Measurements from ENCODE around the gene SLC12A2. TPM values are rescaled to one million over a fixed set of nuclear protein-coding genes. Genes with fewer than 3 reads are reported as not detected.

The SLC12A2 gene
- total and polyA plus RNA-seq, 3 experiments from 2014 or later = 7.1 to 18.7 (median 16.7) TPM

DNA sequence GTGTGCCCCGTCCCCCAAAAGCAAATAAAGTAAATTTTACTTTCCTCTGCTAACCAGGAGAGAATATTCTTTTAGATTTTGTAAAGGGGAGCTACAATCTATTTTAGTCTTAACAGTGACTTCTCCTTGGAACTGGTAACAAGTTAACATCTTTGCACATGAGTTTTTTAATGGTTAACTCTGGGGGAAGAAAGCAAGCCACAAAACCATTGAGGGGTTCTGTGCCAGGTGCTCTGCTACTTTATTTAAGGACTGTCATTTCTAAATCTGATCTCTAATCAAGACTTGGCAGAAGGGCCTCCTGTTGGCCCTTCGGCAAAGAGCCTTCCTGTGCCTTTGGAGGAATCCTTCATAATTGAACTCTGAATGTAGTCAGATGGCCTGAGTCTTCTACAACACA, 153.4 kb downstream of the SLC12A2 start:
- H3K36me3 Mint-ChIP-seq = no peaks in the 10 kb centered on the region
- no peak overlapping the region for H3K27ac Mint-ChIP-seq
- Histone ChIP-seq H3K4me1 (ENCODE audit: insufficient read depth, low read length) (no peaks in the 10 kb centered on the region), H3K9me3 (ENCODE audit: low read length) (no peaks in the 10 kb centered on the region), H3K27ac (ENCODE audit: low read depth, low read length) (no peak overlapping the region), H3K4me3 (ENCODE audit: low read length) (no peak overlapping the region), H3K36me3 (ENCODE audit: insufficient read depth, low read length) (no peaks in the 10 kb centered on the region), H3K27me3 (ENCODE audit: insufficient read depth, low read length, poor library complexity, severe bottlenecking) (no peaks in the 10 kb centered on the region)
- H3K4me1 Mint-ChIP-seq = no peaks in the 10 kb centered on the region
- peaks cover 9 to 25% of the 10 kb centered on the region in 2 donors for H3K27me3 Mint-ChIP-seq
- ChIA-PET CTCF (no interaction called here), POLR2A (no interaction called here)
- no peaks in the 10 kb centered on the region for H3K9me3 Mint-ChIP-seq
- DNase-seq = no peak
- H3K4me3 Mint-ChIP-seq = no peak overlapping the region

DNA sequence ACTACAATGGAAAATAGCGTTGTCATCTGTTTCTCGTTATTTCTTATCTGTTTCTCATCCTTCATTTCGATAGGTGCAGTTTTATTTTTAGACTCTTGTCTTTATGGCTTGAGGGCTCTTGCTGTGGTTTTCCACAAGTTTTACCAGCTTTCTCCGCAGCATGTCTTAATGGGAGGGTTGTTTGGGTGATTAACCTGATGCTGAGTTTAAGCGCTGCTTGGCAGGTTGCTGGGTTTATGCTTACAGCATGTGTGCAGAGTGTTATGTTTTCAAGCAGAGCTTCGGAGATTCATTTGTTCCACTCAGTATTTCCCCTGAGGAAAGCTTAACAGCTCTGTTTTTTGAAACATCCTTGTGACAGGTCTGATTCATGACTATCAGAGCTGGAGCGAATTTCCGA, 154.0 kb downstream of the SLC12A2 start:
- no peak overlapping the region for H3K4me3 ChIP-seq (ENCODE audit: low read length)
- Mint-ChIP-seq H3K9me3 (no peaks in the 10 kb centered on the region), H3K27ac (no peak overlapping the region), H3K36me3 (no peaks in the 10 kb centered on the region), H3K4me3 (no peak overlapping the region), H3K27me3 (peaks cover 9 to 25% of the 10 kb centered on the region in 2 donors), H3K4me1 (no peaks in the 10 kb centered on the region)
- no peaks in the 10 kb centered on the region for H3K4me1 ChIP-seq (ENCODE audit: insufficient read depth, low read length)
- no peaks in the 10 kb centered on the region for H3K9me3 ChIP-seq (ENCODE audit: low read length)
- CTCF ChIA-PET = no interaction called here
- no peaks in the 10 kb centered on the region for H3K27me3 ChIP-seq (ENCODE audit: insufficient read depth, low read length, poor library complexity, severe bottlenecking)
- no peak for DNase-seq
- no peak overlapping the region for H3K27ac ChIP-seq (ENCODE audit: low read depth, low read length)
- H3K36me3 ChIP-seq (ENCODE audit: insufficient read depth, low read length) = no peaks in the 10 kb centered on the region
- POLR2A ChIA-PET = no interaction called here

Data from CD8-positive, alpha-beta memory T cell (primary cell).